Occipital lobe (tissue), 2 donors: ENCODE results near the gene LRIG1. TPM values are rescaled to one million over a fixed set of nuclear protein-coding genes. Genes with fewer than 3 reads are reported as not detected.

Experiments used
- DNase-seq: peaks from one replicate; lab custom pipeline; 2025; lab: John Stamatoyannopoulos, UW
- total RNA-seq: library from RNA; depleted of rRNA; stranded (reverse); fragments of >200 nt; gene quantifications from one replicate; pipeline ENCODE4 v1.2.3, GENCODE V29; 2014

The LRIG1 gene
- total RNA-seq, 1 donor from 2014 or later, result 72.7 TPM

GRCh38 chr3:66404903-66405700 lies 95.7 kb downstream of the LRIG1 start:
- DNase-seq, result no peak

DNA sequence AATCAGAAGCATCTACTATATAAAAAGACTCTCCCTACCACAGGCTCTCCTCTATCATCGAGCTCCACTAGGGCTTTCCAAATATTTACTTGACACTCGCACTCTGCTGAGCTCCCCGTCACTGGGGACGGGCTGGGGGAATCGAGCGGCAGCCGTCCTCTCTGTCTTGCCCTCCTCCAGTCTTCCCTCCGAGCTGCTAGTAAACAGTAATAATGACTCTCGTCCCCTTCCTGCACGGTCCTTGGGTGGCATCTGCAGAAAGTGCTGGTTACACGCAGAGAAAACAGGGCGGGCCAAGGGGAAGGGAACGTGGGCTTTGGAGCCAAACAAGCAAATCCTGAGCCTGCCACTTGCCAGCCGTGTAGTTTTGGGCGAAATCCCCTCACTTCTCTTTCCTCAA lies 96.6 kb downstream of the LRIG1 start:
- no peak for DNase-seq

GRCh38 chr3:66403323-66403990 lies 97.4 kb downstream of the LRIG1 start:
- DNase-seq, result no peak

DNA sequence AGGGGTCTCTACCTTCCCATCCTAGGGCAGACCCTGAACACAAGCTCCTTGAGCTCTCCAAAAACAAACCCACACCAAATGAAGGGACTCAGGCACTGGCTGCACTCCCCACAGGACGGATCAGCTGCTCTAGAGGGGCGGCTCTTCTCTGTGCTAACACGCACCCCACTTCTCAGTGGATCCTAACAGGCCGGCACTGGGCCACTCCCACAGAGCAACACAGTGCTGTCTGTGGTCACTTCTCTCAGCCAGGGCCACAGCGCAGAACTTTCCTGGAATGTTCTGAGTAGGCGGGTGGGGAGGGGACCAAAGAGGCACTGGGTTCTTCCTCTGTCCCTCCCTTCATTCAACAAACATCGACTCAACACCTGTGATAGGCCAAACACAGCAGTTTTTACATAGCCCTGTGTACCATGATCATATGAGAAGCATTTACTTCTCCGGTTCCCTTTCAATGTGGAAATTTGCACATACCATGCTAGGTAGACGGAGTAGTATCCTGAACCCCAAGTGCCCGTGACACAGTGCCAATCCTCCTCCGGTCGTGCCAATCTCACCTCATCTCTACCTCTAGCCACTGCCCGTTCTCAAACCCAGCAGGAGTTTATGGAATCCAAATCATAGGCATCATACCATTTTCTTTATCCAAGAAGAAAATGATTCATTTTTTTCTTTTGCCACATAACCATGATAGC lies 98.1 kb downstream of the LRIG1 start:
- no peak for DNase-seq

DNA sequence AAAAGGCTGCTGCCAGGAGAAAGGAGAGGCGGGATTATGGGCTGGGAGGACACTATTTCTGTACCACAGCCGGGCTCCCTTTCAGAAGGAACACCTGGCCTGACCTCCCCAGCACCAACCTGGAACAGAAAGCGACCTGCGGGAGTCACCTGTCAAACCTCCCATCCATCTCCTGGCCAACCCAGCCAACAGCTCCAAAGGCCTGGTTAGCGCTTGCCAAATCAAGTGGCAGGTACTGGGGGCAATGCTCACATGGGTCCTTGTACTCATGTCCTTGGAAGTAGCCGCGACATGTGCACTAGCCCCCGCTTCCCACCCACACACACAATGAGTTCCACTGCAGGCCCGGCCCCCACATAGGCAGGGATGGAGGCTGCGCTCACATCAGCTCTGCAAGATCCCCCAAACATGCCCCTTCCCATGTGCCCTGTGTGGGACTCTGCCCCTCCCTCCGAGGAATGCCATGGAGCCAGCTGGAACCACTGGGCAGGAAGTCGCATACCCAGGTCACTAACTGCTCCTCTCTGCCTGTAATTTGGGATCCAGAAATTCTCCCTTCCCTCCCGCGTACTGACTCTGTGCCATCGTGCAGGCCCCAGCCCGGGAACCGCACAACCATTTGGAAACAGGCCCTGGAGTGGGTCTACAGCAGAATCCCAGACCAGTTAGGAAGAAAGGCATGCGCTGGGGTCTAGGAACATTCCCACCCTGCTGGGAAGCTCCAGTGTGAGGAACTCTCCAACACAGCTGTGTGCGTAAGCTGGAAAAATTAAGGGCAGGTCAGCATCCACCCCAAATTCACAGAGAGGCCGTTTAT lies 98.9 kb downstream of the LRIG1 start:
- no peak for DNase-seq

DNA sequence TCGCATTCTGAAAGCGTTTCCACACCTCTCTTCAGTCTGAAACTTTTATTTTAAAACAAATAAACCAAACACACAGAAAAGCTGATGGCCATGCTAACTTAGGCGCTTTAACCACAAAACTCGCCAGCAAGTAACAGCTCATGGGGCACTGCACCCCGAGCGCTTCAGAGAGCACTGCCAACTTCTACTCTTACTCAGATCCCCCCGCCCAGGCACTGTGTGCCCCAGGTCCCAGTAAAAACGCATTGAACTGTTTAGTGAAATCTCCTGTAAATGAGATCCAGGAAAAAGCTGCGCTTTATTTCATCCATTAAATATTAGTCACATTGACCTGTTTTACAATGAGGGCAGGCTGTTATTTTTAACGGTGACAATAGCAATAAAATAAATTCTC lies 99.7 kb downstream of the LRIG1 start:
- no peak for DNase-seq

DNA sequence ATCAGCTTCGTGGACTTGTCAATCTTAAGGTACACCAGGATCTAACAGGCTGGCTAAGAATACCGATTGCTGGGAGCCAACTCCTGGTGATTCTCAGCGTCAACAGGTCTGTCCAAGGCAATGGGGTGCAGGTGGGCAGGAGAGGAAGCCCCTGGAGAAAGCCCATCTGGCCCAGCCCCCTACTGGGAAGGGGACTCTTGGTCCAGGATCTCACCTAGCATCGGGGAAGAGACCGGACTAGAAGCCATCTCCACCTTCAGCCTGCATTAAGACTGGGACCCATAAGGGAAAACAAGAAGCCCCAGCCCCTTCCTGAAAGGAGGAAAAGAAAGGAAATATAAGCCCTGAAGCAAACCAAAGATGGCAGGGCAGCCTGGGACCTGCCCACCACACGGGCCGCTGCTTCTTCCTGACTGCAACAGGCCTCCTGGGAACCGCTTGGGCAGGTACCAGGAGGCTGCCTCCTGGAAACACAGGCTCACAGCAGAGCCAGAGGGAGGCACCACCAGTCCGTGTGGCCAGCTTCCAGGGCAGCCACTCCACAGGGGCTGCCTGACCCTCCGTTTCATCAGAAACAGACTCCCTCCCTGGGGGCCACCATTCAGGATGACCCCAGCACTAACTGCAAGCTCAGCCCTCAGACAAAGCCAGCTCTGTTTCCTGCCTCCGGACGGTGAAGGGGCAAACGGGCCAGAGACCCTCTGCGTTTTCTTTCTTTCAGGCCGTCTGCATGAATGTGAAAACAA lies 100.2 kb downstream of the LRIG1 start:
- DNase-seq, result no peak

DNA sequence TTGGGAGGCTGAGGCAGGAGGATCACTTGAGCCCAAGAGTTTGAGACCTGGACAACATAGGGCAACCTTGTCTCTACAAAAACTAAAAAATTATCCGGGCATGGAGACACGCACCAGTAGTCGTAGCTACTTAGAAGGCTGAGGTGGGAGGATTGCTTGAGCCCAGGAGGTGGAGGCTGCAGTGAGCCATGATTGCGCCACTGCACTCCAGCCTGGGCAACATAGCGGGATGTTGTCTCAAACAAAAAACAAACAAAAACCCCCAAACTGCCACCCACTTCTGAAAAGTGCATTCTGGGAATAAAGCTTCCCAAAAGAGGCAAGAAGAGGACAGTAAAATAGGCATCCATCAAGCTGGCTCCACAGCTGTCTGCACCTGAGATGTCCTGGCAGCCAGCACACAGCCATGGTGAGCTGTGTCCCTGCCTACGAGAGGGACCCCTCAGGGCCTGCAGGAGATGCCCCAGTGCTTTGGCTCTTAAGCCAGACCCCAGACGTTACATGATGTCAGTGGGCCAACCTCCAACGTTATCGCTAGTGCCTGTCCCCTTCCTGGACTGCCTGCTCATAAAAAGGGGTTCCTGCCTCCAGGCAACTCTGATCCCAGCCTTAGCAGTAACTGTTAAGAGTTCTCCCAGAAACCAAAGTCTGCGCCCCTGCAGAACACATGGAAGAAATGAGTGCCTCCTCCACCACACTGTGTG lies 101.1 kb downstream of the LRIG1 start:
- no peak for DNase-seq

DNA sequence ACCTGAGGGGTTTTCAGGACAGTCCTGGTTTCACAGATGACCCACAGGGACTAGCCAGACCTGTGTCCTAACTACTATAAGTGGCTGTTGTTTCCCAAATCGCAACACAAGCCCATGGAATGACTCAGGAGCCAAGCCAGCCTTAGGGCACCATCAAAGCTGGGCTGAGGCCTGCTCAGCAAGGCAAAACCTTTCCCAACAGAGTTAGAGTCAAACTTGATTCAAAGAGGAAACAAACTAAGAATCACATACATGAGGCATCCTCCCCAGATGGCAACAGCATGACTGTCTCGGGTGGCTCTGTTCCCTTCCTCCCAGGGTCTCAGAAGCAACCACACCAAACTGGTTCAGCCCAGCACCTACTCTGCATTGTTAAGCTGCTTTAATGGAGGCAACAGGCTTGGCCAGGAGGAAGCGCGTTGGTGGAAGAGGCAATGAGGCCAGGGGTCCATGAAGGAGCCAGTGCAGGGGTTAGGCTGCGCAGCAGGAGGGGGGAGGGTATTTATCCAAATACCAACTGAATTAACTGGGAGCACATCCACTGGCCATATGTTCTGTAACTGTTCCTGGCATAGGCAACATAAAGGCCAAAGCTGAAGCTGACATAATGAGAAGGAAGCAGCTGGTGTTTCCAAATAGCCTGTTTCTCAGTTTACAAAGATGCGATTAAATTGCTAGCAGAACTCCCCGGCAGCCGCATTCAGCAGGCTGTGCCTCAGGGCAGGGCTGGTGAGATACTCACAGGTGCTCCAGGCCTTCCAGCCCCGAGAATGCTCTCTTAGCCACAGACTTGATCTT lies 102.4 kb downstream of the LRIG1 start:
- no peak for DNase-seq

DNA sequence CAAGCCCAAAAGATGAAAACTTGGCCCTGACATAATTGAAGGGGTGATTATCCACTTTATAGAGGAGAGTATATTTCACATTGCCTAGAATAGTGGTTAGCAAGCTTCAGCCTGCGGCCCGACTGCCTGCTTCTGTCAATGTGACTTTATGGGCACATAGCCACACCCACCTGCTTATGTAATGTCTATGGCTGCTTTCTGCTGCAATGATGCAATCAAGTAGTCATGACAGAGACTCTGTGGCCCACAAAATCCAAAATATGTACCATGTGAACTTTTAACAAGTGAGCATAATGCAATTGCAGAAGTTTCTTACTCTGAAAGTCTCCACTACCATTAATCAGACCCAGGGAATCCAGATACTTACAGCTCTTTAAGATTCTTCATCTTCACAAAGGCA lies 103.1 kb downstream of the LRIG1 start:
- no peak for DNase-seq

DNA sequence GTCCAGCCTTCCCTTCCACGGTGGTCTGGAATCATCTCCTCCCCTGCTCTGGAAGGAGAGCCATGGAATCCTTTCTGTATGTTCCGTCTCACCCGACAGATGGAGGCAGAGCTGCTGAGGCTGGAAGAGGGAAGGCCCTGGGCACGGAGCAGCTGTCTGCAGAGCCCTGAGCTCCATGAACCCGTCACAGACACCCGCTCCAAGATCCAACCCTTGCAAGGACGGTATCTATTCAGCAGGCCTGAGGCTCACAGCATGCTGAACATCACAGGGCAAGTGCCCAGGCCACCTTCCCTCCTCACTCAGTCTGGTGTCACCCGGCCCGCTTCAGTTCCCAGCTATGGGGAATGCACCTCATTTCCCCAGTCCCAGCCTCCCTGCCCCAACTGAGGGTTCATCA lies 103.9 kb downstream of the LRIG1 start:
- DNase-seq, result no peak

- no peak for DNase-seq
These were observed 104.6 kb downstream of the LRIG1 start for GRCh38 chr3:66396161-66396760.

DNA sequence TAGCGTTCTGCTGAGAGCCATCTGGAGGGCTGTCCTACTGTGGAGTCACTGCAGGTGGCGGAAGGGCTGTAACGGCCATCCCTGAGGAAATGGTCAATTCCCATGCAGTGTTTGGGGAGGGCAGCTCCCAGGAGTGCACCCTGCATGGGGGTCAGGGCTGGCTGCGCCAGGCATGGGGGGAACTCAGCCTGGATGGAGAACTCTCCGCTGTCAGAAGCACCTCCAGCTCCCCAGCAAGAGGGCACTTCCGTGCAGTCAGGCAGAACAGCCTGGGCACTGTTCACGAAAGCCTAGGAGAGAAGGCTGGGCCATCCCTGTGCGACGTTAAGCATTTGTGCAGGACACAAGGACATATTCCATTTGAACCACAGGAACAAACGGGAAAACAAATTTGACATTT lies 105.2 kb downstream of the LRIG1 start:
- no peak for DNase-seq

DNA sequence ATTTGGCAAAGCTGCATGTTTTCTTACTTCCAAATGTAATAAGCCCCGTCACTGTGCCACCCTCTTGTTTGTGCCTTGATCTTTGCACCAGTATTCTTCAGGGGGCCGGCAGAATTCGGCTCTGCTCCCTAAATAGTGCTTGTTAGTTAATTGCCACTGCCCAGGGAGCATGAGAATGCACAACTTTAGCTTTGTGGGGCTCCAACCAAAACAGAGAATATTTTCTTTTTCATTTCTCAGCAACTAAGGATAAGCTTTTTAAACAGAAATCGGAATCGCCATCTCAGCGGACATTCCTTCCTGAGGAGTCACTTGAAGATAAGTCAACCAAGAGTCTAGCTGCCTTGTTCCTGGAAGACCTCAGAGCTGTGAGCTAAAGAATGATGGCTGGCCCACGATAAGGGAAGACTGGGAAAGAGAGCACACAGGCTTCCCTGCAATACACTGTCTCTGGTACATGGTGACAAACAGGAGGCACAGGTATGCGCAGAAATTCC lies 106.0 kb downstream of the LRIG1 start:
- no peak for DNase-seq

DNA sequence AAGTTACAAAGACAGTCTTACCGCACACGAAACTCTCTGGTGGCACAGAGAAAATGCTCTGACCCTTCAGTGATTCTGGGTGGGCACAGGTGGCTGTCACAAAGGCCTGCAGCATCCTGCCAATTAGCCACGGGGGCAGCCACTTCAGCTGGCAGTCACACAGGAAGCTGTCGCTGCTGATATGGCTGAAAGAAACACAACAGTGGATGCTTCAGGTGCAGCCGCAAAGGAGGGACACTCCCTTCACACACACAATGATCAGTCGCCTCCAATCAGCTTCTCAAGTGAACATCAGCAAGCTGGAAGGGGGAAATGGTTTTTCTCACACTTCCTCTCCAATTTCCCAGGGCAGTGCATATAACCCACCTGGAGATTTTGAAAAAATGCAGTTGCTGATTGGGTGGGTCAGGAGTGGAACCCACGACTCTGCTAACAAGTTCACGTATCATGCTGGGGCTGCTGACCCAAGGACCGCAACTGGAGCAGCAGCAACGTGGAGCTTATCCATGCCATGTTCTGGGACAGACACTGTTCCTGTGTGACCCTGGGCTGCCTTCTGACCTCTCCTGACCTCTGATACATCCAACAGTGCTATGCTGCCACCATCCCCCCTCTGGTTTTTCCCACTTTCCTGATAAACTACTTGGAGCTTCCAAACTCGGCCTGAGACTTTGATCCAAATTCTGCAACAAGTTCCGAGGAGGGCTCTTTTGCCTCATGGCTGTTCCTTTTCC lies 106.6 kb downstream of the LRIG1 start:
- DNase-seq, result no peak

DNA sequence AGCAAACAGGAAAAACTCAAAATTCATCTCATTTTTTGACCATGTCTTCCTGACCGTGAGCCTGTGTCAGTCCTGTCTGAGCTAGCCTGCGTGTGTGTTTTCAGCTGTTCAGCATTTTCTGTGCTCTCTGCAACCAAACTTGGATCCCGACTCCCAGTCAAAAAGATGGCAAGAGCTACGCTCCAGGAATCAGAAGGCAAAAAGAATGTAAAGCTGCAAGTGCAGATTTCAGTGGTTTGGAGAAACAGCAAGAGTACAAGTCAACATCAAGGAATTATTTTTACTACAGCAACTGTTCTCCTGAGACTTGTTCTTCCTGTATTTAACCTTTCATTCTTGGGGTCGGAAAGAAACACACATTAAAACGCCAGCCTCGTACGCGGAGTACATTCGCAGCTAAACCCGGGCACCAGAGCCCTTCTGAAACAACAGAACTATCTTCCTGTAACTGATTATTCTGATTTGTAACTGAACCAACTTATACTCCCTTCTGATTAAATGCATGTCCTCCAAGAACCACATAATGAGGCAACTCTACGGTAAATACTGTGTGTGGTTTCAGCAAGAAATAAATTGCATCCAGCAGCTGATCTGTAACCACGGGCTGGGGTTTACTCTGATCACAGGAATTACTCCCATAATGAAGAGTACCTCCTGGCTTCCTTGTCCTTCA lies 107.4 kb downstream of the LRIG1 start:
- no peak for DNase-seq

- DNase-seq, result no peak
These were observed 107.9 kb downstream of the LRIG1 start for GRCh38 chr3:66392966-66393332.

DNA sequence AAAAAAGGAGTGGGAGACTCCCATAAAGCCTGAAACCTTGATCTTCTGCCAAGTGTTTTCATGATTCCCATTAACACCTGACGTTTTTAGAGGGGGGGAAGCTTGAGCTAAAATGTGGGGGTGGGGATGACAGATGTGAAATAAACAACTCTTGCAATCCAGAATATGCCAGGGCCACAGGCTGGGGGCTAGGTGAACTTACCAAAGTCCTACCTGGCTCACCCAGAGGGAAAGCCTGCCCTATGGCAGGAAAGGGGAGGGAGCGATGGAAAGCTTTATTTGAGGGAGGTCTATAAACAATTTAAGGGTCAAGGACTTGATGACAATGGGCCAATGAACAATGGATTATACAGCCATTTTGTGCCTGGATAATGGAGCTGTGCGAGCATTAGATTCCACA lies 108.3 kb downstream of the LRIG1 start:
- no peak for DNase-seq
